ENCODE data around the gene LRRC15. TPM values are rescaled to one million over a fixed set of nuclear protein-coding genes. Genes with fewer than 3 reads are reported as not detected.
A peak's percentile ranks its signal among the peaks of the same experiment; 100 is the strongest.

The LRRC15 gene
- total RNA-seq, 1 donor from 2014 or later, result not detected

- H3K4me1 ChIP-seq, result peaks cover 43% of the 10 kb centered on the region
- H3K9me3 ChIP-seq, result no peaks in the 10 kb centered on the region
- no peak overlapping the region for H3K4me3 ChIP-seq
- peak overlapping the region; percentile 62 for H3K27ac ChIP-seq
- no peaks in the 10 kb centered on the region for H3K27me3 ChIP-seq
- DNase-seq (ENCODE audit: extremely low spot score in 2 of 2), result no peak
- TF ChIP-seq POLR2AphosphoS5 (IDR thresholded peaks at IDR 0.05; ENCODE audit: insufficient read depth in 1 of 2, low read depth in 1 of 2) (no peak), POLR2A (IDR thresholded peaks at IDR 0.05) (no peak), CTCF (IDR thresholded peaks at IDR 0.05) (no peak)
- intact Hi-C loops (cut with DNase I), result no loop called here
- H3K36me3 ChIP-seq, result no peaks in the 10 kb centered on the region
Measured at GRCh38 chr3:194395212-194395611, 25.7 kb upstream of the LRRC15 start.

GRCh38 chr3:194392576-194392975, 23.0 kb upstream of the LRRC15 start:
- Histone ChIP-seq H3K27ac (no peak overlapping the region), H3K36me3 (no peaks in the 10 kb centered on the region), H3K27me3 (no peaks in the 10 kb centered on the region), H3K4me1 (peaks cover 31% of the 10 kb centered on the region), H3K4me3 (no peak overlapping the region), H3K9me3 (no peaks in the 10 kb centered on the region)
- TF ChIP-seq POLR2A (IDR thresholded peaks at IDR 0.05) (no peak), CTCF (IDR thresholded peaks at IDR 0.05) (no peak), POLR2AphosphoS5 (IDR thresholded peaks at IDR 0.05; ENCODE audit: insufficient read depth in 1 of 2, low read depth in 1 of 2) (no peak)
- DNase-seq (ENCODE audit: extremely low spot score in 2 of 2), result no peak
- intact Hi-C loops (cut with DNase I), result no loop called here

GRCh38 chr3:194390835-194391234, 21.3 kb upstream of the LRRC15 start:
- Histone ChIP-seq H3K36me3 (no peaks in the 10 kb centered on the region), H3K9me3 (no peaks in the 10 kb centered on the region), H3K4me1 (peaks cover 14% of the 10 kb centered on the region), H3K27ac (no peak overlapping the region), H3K27me3 (no peaks in the 10 kb centered on the region), H3K4me3 (no peak overlapping the region)
- intact Hi-C loops (cut with DNase I), result no loop called here
- no peak for TF ChIP-seq POLR2AphosphoS5 (IDR thresholded peaks at IDR 0.05; ENCODE audit: insufficient read depth in 1 of 2, low read depth in 1 of 2)
- TF ChIP-seq POLR2A (IDR thresholded peaks at IDR 0.05), result no peak
- no peak for TF ChIP-seq CTCF (IDR thresholded peaks at IDR 0.05)
- DNase-seq (ENCODE audit: extremely low spot score in 2 of 2), result no peak

- no peaks in the 10 kb centered on the region for H3K36me3 ChIP-seq
- intact Hi-C loops (cut with DNase I), result no loop called here
- H3K4me3 ChIP-seq, result no peak overlapping the region
- TF ChIP-seq POLR2A (IDR thresholded peaks at IDR 0.05), result no peak
- TF ChIP-seq CTCF (IDR thresholded peaks at IDR 0.05), result no peak
- TF ChIP-seq POLR2AphosphoS5 (IDR thresholded peaks at IDR 0.05; ENCODE audit: insufficient read depth in 1 of 2, low read depth in 1 of 2), result no peak
- DNase-seq (ENCODE audit: extremely low spot score in 2 of 2), result peak in 1 of 2 donors; percentile 62
- H3K27me3 ChIP-seq, result no peaks in the 10 kb centered on the region
- no peaks in the 10 kb centered on the region for H3K4me1 ChIP-seq
- H3K27ac ChIP-seq, result no peak overlapping the region
- H3K9me3 ChIP-seq, result no peaks in the 10 kb centered on the region
Measured at GRCh38 chr3:194389269-194389668, 19.7 kb upstream of the LRRC15 start.

- no peaks in the 10 kb centered on the region for H3K27me3 ChIP-seq
- H3K4me1 ChIP-seq, result no peaks in the 10 kb centered on the region
- no peaks in the 10 kb centered on the region for H3K9me3 ChIP-seq
- no peak for TF ChIP-seq POLR2AphosphoS5 (IDR thresholded peaks at IDR 0.05; ENCODE audit: insufficient read depth in 1 of 2, low read depth in 1 of 2)
- TF ChIP-seq CTCF (IDR thresholded peaks at IDR 0.05), result no peak
- no peak for TF ChIP-seq POLR2A (IDR thresholded peaks at IDR 0.05)
- no peaks in the 10 kb centered on the region for H3K36me3 ChIP-seq
- intact Hi-C loops (cut with DNase I), result no loop called here
- no peak for DNase-seq (ENCODE audit: extremely low spot score in 2 of 2)
- H3K27ac ChIP-seq, result no peak overlapping the region
- H3K4me3 ChIP-seq, result no peak overlapping the region
Measured at GRCh38 chr3:194387926-194388418, 18.4 kb upstream of the LRRC15 start.

Measured in vagina (tissue), 2 donors.